HuH-7 (cell line): ENCODE data around the gene NEMF.
"Not testable (repeated sequence)": the region's sequence is repeated elsewhere in the genome, so short reads cannot be mapped to it uniquely, and the experiment has no call there.

Experiments
- DNase-seq: peaks from one replicate; pipeline ENCODE4 v3.0.0; 2011; ENCODE audit warnings: low spot score

Gene NEMF

GRCh38 chr14:49745191-49745590 lies 107.4 kb downstream of the NEMF start:
- no peak for DNase-seq

GRCh38 chr14:49735669-49736068 lies 116.9 kb downstream of the NEMF start:
- DNase-seq = not testable (repeated sequence)

GRCh38 chr14:49733836-49734235 lies 118.8 kb downstream of the NEMF start:
- DNase-seq = no peak

- no peak for DNase-seq
These were observed 119.7 kb downstream of the NEMF start for GRCh38 chr14:49732896-49733295.
